Astrocyte of the spinal cord (primary cell): ENCODE results near the gene PTGES3L.
"Not testable (repeated sequence)": the region's sequence is repeated elsewhere in the genome, so short reads cannot be mapped to it uniquely, and the experiment has no call there.

Experiments used
- DNase-seq: peaks from one replicate; pipeline ENCODE4 v3.0.0; 2011; ENCODE audit warnings: low read depth, low spot score
- H3K4me3 ChIP-seq: 2 replicates; pipeline ENCODE4 v1.5.1; 2011; ENCODE audit warnings: low read depth, mild to moderate bottlenecking, low read length, moderate library complexity
- CTCF ChIP-seq: IDR thresholded peaks from 2 replicates; pipeline ENCODE4 v1.5.1; 2012; ENCODE audit warnings: low read depth, mild to moderate bottlenecking, low read length, inconsistent platforms
- in situ Hi-C: cut with HindIII; loops from 2 replicates; pipeline ENCODE4 v1.10.0; 2017; ENCODE audit warnings: low sequenced_read_pairs

The PTGES3L gene

GRCh38 chr17:43003542-43004172, 23.8 kb upstream of the PTGES3L start:
- DNase-seq = peak; percentile 30
- no peak for TF ChIP-seq CTCF
- in situ Hi-C loops = no loop called here
- no peak overlapping the region for H3K4me3 ChIP-seq

GRCh38 chr17:43000894-43001293, 21.0 kb upstream of the PTGES3L start:
- DNase-seq, H3K4me3 ChIP-seq, in situ Hi-C loops: not testable (repeated sequence)

- TF ChIP-seq CTCF = no peak
- in situ Hi-C loops = no loop called here
- DNase-seq = no peak
These were observed 19.2 kb upstream of the PTGES3L start for GRCh38 chr17:42999003-42999525.

GRCh38 chr17:42997984-42998938, 18.4 kb upstream of the PTGES3L start, which contains the start of gene RPL27:
Gene RPL27 (plus strand): TSS chr17:42998419. CDS start chr17:42998751, 332 bp downstream.
- in situ Hi-C loops = no loop called here
- peak within 1 kb of the TSS; percentile 92 for H3K4me3 ChIP-seq
- peak; percentile 85 for TF ChIP-seq CTCF
- peak; percentile 100 for DNase-seq

More at GRCh38 chr17:42999003-42999525, 19.2 kb upstream of the PTGES3L start:
- peak overlapping the region; percentile 92 for H3K4me3 ChIP-seq

GRCh38 chr17:42997390-42997983, 17.6 kb upstream of the PTGES3L start:
- TF ChIP-seq CTCF = no peak
- in situ Hi-C loops = no loop called here
- DNase-seq = no peak
- H3K4me3 ChIP-seq = peak overlapping the region; percentile 10

- in situ Hi-C loops = not testable (repeated sequence)
These were observed 14.0 kb upstream of the PTGES3L start for GRCh38 chr17:42993913-42994312.

GRCh38 chr17:42992872-42993271, 13.0 kb upstream of the PTGES3L start:
- DNase-seq = no peak
- in situ Hi-C loops = no loop called here
- H3K4me3 ChIP-seq = no peak overlapping the region
- TF ChIP-seq CTCF = no peak

More at GRCh38 chr17:42993913-42994312, 14.0 kb upstream of the PTGES3L start:
- not testable (repeated sequence) for H3K4me3 ChIP-seq, DNase-seq
